PC-9 (cell line): ENCODE measurements around the gene CPD. TPM values are rescaled to one million over a fixed set of nuclear protein-coding genes. Genes with fewer than 3 reads are reported as not detected.

Experiments
- BruUV-seq: library from RNA; stranded (reverse); fragments of 400-500 nt; replicated peaks from 2 replicates; lab custom pipeline; 2021; lab: Mats Ljungman, UMichigan
- CTCF ChIA-PET: fragments of 300-600 bp; sonication (Branson Sonifier 250); formaldehyde crosslinking; loops from one replicate; lab custom pipeline; 2022; ENCODE audit warnings: antibody characterized with exemption; lab: Charles Lee
- POLR2A ChIA-PET: fragments of 300-600 bp; sonication (Branson Sonifier 250); formaldehyde crosslinking; loops from one replicate; lab custom pipeline; 2022; ENCODE audit warnings: antibody characterized with exemption; ENCODE audit not compliant: unreplicated experiment; lab: Charles Lee
- DNase-seq, 2 experiments: peaks; one replicate each; pipeline versions ENCODE4 v3.0.0 to v3.0.0-alpha.2; 2015 to 2022; ENCODE audit warnings: mixed read lengths in 1 of 2
- H2AFZ ChIP-seq: fragments of 200-600 bp; sonication (generic); 2 replicates; pipeline ENCODE4 v1.8.1; 2017; ENCODE audit warnings: antibody characterized with exemption
- H3F3A ChIP-seq: fragments of 200-600 bp; sonication (generic); 2 replicates; pipeline ENCODE4 v1.8.1; 2017; ENCODE audit warnings: antibody characterized with exemption, mild to moderate bottlenecking, low read depth; ENCODE audit not compliant: insufficient read depth
- H3K27ac ChIP-seq: fragments of 200-600 bp; sonication (generic); 2 replicates; pipeline ENCODE4 v1.6.1; 2016; ENCODE audit warnings: mixed run types
- H3K27me3 ChIP-seq: fragments of 200-600 bp; sonication (generic); 2 replicates; pipeline ENCODE4 v1.6.1; 2016; ENCODE audit warnings: low read depth, mixed run types; ENCODE audit not compliant: insufficient read depth
- H3K36me3 ChIP-seq: fragments of 200-600 bp; sonication (generic); 2 replicates; pipeline ENCODE4 v1.6.1; 2016; ENCODE audit warnings: low read depth, mixed run types
- H3K4me1 ChIP-seq: fragments of 200-600 bp; sonication (generic); replicated peaks from 2 replicates; pipeline ENCODE4 v1.6.1; 2016; ENCODE audit warnings: mixed run types; ENCODE audit not compliant: insufficient read depth
- H3K4me2 ChIP-seq: fragments of 200-600 bp; sonication (generic); 2 replicates; pipeline ENCODE4 v1.6.1; 2017; ENCODE audit warnings: mixed run types
- H3K4me3 ChIP-seq: fragments of 200-600 bp; sonication (generic); 2 replicates; pipeline ENCODE4 v1.6.1; 2016; ENCODE audit warnings: mixed run types
- H3K79me2 ChIP-seq: fragments of 200-600 bp; sonication (generic); 2 replicates; pipeline ENCODE4 v1.6.1; 2017; ENCODE audit warnings: low read depth, mixed run types
- H3K9me2 ChIP-seq: fragments of 200-600 bp; sonication (generic); 2 replicates; pipeline ENCODE4 v1.8.1; 2017; ENCODE audit warnings: mild to moderate bottlenecking; ENCODE audit not compliant: insufficient read depth
- H3K9me3 ChIP-seq: fragments of 200-600 bp; sonication (generic); 2 replicates; pipeline ENCODE4 v1.8.1; 2016; ENCODE audit warnings: low read depth; ENCODE audit not compliant: insufficient read depth
- H4K20me1 ChIP-seq: fragments of 200-600 bp; sonication (generic); 2 replicates; pipeline ENCODE4 v1.8.1; 2017; ENCODE audit not compliant: insufficient read depth
- EZH2 ChIP-seq: fragments of 200-600 bp; sonication (generic); IDR thresholded peaks from 2 replicates; pipeline ENCODE4 v1.8.0; 2017; ENCODE audit warnings: antibody characterized with exemption, low read depth
- intact Hi-C: fragments of 100-400 bp; cut with micrococcal nuclease; formaldehyde crosslinking; loops from one replicate; pipeline ENCODE4 v1.10.0; 2022; ENCODE audit not compliant: unreplicated experiment
- total RNA-seq: library from RNA; stranded (reverse); gene quantifications from 2 replicates; pipeline ENCODE4 v1.2.3, GENCODE V29; 2021
- TF ChIP-seq, protein P1 (sequence below): fragments of 200-600 bp; sonication (generic); conservative IDR thresholded peaks from 2 replicates; pipeline ENCODE4 v1.6.1; 2017; ENCODE audit warnings: mixed run types, antibody characterized with exemption, mild to moderate bottlenecking, moderate library complexity

CPD gene
- total RNA-seq, 1 experiment from 2014 or later: 55.0 TPM

- peaks cover 50% of the 10 kb centered on the region for H3F3A ChIP-seq
- intact Hi-C loops: loop anchor here (2.0 to 5.0 kb wide), 4 partner anchors 35 to 374 kb away; partner anchors contain the start of gene CPD
- POLR2A ChIA-PET: no interaction called here
- H4K20me1 ChIP-seq: no peaks in the 10 kb centered on the region
- H2AFZ ChIP-seq: peak overlapping the region; percentile 53; the same call in 1 of the 2 replicates
- H3K9me3 ChIP-seq: no peaks in the 10 kb centered on the region; the same call in 1 of the 2 replicates
- BruUV-seq: no TSS peak
- no peaks in the 10 kb centered on the region for H3K27me3 ChIP-seq
- peak overlapping the region; percentile 75 for H3K4me2 ChIP-seq
- CTCF ChIA-PET: interaction anchor here (0.6 kb wide), 1 partner anchor 211 kb away, joined by 4 read pairs; no protein-coding TSS in a partner anchor
- peak overlapping the region; percentile 96 for H3K27ac ChIP-seq
- no peaks in the 10 kb centered on the region for H3K9me2 ChIP-seq
- no peak for TF ChIP-seq EZH2
- TF ChIP-seq, protein P1, sequence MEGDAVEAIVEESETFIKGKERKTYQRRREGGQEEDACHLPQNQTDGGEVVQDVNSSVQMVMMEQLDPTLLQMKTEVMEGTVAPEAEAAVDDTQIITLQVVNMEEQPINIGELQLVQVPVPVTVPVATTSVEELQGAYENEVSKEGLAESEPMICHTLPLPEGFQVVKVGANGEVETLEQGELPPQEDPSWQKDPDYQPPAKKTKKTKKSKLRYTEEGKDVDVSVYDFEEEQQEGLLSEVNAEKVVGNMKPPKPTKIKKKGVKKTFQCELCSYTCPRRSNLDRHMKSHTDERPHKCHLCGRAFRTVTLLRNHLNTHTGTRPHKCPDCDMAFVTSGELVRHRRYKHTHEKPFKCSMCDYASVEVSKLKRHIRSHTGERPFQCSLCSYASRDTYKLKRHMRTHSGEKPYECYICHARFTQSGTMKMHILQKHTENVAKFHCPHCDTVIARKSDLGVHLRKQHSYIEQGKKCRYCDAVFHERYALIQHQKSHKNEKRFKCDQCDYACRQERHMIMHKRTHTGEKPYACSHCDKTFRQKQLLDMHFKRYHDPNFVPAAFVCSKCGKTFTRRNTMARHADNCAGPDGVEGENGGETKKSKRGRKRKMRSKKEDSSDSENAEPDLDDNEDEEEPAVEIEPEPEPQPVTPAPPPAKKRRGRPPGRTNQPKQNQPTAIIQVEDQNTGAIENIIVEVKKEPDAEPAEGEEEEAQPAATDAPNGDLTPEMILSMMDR: no peak
- no peaks in the 10 kb centered on the region for H3K79me2 ChIP-seq
- H3K4me1 ChIP-seq: peaks cover 64% of the 10 kb centered on the region
- DNase-seq: no peak
- H3K4me3 ChIP-seq: peak overlapping the region; percentile 33; the same call in 1 of the 2 replicates
- no peaks in the 10 kb centered on the region for H3K36me3 ChIP-seq
These were observed 34.9 kb upstream of the CPD start for GRCh38 chr17:30343796-30344195.

DNA sequence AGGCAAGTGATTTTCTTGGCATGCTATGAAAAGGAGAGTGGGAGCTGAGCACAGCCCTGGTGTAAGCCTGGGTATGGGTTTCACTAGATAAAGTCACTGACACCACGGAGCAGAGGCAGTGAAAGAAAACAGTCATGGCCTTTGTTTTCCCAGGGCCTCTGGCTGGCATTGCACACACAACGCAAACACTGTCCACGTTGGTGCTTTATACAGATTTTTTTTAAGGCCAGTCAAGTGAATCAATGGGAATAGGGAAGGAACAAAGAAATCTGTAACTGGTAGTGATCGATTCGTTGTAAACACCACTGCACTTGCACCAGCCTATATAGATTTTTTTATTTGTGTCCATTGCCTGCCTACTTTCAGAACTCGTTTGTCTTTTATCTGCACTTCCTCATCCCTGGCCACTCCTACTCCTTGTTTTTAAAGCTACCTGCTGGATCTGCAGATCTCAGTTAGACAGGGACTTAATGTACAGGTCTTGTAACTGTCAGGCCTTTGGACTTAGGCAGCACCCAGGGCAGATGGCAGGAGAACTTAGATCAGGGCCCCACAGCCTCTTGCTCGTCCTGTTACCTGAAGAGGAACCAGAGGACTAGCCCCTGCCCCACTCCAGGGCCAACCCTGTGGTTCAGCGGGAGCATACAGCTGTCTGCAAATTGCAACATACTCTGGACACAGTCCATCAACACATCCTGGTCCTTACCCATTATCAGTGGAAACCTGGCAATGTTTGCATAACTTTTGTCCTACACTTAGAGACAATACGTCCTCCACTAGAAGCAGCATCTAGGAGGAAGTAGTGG, 34.2 kb upstream of the CPD start:
- Histone ChIP-seq H3K4me1 (peaks cover 64% of the 10 kb centered on the region), H2AFZ (peak overlapping the region; percentile 53), H3K4me3 (peak overlapping the region; percentile 33; the same call in 1 of the 2 replicates), H4K20me1 (no peaks in the 10 kb centered on the region), H3K9me3 (no peaks in the 10 kb centered on the region; the same call in 1 of the 2 replicates), H3K9me2 (no peaks in the 10 kb centered on the region), H3F3A (peaks cover 50% of the 10 kb centered on the region), H3K79me2 (no peaks in the 10 kb centered on the region), H3K27ac (peak overlapping the region; percentile 96), H3K4me2 (peak overlapping the region; percentile 75), H3K36me3 (no peaks in the 10 kb centered on the region), H3K27me3 (no peaks in the 10 kb centered on the region)
- peak; percentile 68 to 98 for DNase-seq
- TF ChIP-seq, protein P1: no peak
- no peak for TF ChIP-seq EZH2
- intact Hi-C loops: loop anchor here (2.0 to 5.0 kb wide), 4 partner anchors 34 to 373 kb away; partner anchors contain the start of gene CPD
- ChIA-PET POLR2A (interaction anchor here (0.5 kb wide), 1 partner anchor 106 kb away, joined by 3 read pairs; no protein-coding TSS in a partner anchor), CTCF (interaction anchor here (0.5 to 1.2 kb wide), 4 partner anchors 8 to 527 kb away, joined by 3 to 5 read pairs (median 4); partner anchors contain the start of gene GOSR1)
- BruUV-seq: no TSS peak

DNA sequence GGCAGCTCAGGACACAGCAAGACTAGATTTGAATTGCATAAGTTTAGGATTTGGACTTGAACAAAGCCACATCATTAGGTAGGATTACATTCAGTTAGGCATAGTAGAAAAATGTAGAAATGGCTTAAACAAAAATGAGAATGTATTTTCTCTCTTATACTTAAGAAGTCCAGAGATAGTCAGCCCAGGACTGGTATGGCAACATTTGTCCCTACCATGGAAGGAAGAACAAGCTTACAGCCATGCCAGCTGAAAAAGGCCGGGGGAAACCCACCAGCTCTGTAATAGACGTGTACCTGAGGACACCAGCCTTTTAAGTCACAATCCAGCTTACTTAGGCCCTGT, 33.7 kb upstream of the CPD start:
- CTCF ChIA-PET: interaction anchor here (0.5 to 1.2 kb wide), 4 partner anchors 9 to 450 kb away, joined by 3 to 9 read pairs (median 4); partner anchors contain the start of gene GOSR1
- intact Hi-C loops: loop anchor here (2.0 kb wide), 1 partner anchor 34 kb away; the partner anchor contains the start of gene CPD
- no peak overlapping the region; the same call in 1 of the 2 replicates for H2AFZ ChIP-seq
- H4K20me1 ChIP-seq: no peaks in the 10 kb centered on the region
- no peaks in the 10 kb centered on the region for H3K27me3 ChIP-seq
- peak overlapping the region; percentile 75 for H3K4me2 ChIP-seq
- H3K79me2 ChIP-seq: no peaks in the 10 kb centered on the region
- H3K27ac ChIP-seq: peak overlapping the region; percentile 96
- no peaks in the 10 kb centered on the region for H3K36me3 ChIP-seq
- H3K4me3 ChIP-seq: no peak overlapping the region
- H3F3A ChIP-seq: peaks cover 46% of the 10 kb centered on the region
- POLR2A ChIA-PET: interaction anchor here (0.5 to 0.6 kb wide), 4 partner anchors 19 to 777 kb away, joined by 3 read pairs; no protein-coding TSS in a partner anchor
- no peaks in the 10 kb centered on the region for H3K9me2 ChIP-seq
- H3K9me3 ChIP-seq: no peaks in the 10 kb centered on the region; the same call in 1 of the 2 replicates
- TF ChIP-seq, protein P1: no peak
- no peak for TF ChIP-seq EZH2
- H3K4me1 ChIP-seq: peaks cover 59% of the 10 kb centered on the region
- no peak for DNase-seq
- BruUV-seq: no TSS peak
